ENCODE data around the gene GLT1D1.

The GLT1D1 gene

DNA sequence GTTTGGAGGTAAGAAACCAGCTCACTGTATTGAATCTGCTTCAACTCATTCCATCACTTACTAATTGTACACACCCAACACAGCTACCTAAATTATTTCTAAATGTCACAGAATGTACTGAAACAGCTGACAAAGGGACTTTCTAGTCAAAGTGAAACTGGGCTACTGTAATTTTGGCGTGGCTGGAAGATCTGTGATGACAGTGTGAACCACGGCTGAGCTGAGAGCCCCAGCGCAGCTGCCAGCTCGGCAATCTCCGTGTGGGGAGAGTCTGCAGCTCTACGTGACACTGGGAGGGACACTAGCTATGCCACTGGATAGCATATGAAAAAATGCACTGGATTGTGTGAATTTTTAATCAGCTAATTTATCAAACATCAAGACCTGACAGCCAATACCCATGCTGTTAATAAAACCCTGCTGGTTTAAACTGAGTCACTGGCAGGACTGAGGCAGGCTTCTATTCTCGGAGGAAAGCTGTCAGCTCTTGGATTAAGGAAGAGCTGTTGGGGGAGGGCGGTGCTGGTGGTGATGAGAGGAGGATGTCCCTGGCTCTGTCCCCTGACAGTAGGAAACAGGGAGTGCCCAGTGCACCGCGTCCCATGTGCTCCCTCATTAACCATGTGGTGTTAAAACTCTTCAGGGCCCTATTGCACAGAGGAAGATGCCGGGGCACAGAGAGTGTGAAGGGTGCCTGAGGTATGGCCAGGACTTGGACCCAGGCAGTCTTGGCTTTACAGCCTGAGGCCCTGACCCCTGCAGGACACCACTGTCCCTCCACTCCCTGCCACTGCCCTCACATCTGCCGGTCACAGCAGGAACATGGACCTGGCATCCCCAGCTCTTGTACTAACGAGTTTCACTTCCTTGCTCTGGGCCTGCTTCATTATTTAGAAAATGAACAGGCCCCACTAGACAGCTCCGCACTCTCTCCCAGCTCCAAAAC is 42.8 kb upstream of the GLT1D1 start:
- Histone ChIP-seq H3K27me3 (ENCODE audit: low read length) (no peaks in the 10 kb centered on the region), H3K4me3 (ENCODE audit: insufficient read depth, low read length, poor library complexity, severe bottlenecking) (no peak overlapping the region), H3K9me2 (replicated peaks; ENCODE audit: insufficient read depth, low read length) (no peaks in the 10 kb centered on the region), H2AFZ (ENCODE audit: low read depth, low read length, severe bottlenecking) (no peak overlapping the region), H3K9me3 (ENCODE audit: insufficient read depth, low read length) (no peaks in the 10 kb centered on the region), H3K4me2 (ENCODE audit: low read depth, low read length, poor library complexity, severe bottlenecking) (peak overlapping the region; percentile 49), H3K9ac (ENCODE audit: low read length) (peak overlapping the region; percentile 39), H3F3A (ENCODE audit: insufficient read depth) (peaks cover 18% of the 10 kb centered on the region), H4K20me1 (ENCODE audit: low read depth, low read length) (no peaks in the 10 kb centered on the region; the same call in 1 of the 2 replicates), H3K79me2 (ENCODE audit: insufficient read depth, low read length) (peaks cover 96% of the 10 kb centered on the region), H3K36me3 (ENCODE audit: low read length) (peaks cover 42% of the 10 kb centered on the region), H3K27ac (ENCODE audit: low read depth, low read length) (peak overlapping the region; percentile 52)
- TF ChIP-seq EZH2phosphoT487 (conservative IDR thresholded peaks at IDR 0.05; ENCODE audit: low read length) = no peak
- TF ChIP-seq, protein P1, sequence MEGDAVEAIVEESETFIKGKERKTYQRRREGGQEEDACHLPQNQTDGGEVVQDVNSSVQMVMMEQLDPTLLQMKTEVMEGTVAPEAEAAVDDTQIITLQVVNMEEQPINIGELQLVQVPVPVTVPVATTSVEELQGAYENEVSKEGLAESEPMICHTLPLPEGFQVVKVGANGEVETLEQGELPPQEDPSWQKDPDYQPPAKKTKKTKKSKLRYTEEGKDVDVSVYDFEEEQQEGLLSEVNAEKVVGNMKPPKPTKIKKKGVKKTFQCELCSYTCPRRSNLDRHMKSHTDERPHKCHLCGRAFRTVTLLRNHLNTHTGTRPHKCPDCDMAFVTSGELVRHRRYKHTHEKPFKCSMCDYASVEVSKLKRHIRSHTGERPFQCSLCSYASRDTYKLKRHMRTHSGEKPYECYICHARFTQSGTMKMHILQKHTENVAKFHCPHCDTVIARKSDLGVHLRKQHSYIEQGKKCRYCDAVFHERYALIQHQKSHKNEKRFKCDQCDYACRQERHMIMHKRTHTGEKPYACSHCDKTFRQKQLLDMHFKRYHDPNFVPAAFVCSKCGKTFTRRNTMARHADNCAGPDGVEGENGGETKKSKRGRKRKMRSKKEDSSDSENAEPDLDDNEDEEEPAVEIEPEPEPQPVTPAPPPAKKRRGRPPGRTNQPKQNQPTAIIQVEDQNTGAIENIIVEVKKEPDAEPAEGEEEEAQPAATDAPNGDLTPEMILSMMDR (IDR thresholded peaks at IDR 0.05; ENCODE audit: insufficient read depth, low read length, poor library complexity, severe bottlenecking) = no peak

- Histone ChIP-seq H3K9me2 (replicated peaks; ENCODE audit: insufficient read depth, low read length) (no peaks in the 10 kb centered on the region), H3K9ac (ENCODE audit: low read length) (peak overlapping the region; percentile 39; the same call in 1 of the 2 replicates), H3K79me2 (ENCODE audit: insufficient read depth, low read length) (peaks cover 99% of the 10 kb centered on the region), H3K36me3 (ENCODE audit: low read length) (peaks cover 40% of the 10 kb centered on the region), H3K4me2 (ENCODE audit: low read depth, low read length, poor library complexity, severe bottlenecking) (peak overlapping the region; percentile 49), H3K4me3 (ENCODE audit: insufficient read depth, low read length, poor library complexity, severe bottlenecking) (no peak overlapping the region), H3K27ac (ENCODE audit: low read depth, low read length) (peak overlapping the region; percentile 52; the same call in 1 of the 2 replicates), H3K27me3 (ENCODE audit: low read length) (no peaks in the 10 kb centered on the region), H3K9me3 (ENCODE audit: insufficient read depth, low read length) (no peaks in the 10 kb centered on the region), H2AFZ (ENCODE audit: low read depth, low read length, severe bottlenecking) (no peak overlapping the region), H3F3A (ENCODE audit: insufficient read depth) (peaks cover 21% of the 10 kb centered on the region; the same call in 1 of the 2 replicates), H4K20me1 (ENCODE audit: low read depth, low read length) (peaks cover 3% of the 10 kb centered on the region; the same call in 1 of the 2 replicates)
- TF ChIP-seq EZH2phosphoT487 (conservative IDR thresholded peaks at IDR 0.05; ENCODE audit: low read length) = no peak
- TF ChIP-seq, protein P1 (IDR thresholded peaks at IDR 0.05; ENCODE audit: insufficient read depth, low read length, poor library complexity, severe bottlenecking) = no peak
Measured at GRCh38 chr12:128811806-128812205, 41.5 kb upstream of the GLT1D1 start.

DNA sequence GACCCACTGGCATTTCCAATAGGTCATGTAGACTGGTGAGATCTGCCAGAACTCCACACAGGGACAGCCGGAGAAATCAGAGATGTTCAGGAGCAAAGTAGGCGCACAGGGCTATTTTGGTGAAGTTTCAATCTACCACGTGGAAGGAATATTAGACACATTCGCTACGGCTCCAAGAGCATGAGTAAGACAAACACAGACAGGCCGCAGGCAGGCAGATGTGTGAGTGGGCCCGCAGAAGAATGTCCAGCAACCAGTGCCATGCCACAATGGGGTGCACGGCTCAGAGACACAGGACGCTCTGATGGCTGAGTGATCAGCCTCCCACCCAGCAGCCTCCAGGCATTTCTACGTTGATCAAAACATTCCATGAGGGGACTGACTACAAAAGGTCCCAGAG is 39.9 kb upstream of the GLT1D1 start:
- Histone ChIP-seq H4K20me1 (ENCODE audit: low read depth, low read length) (peaks cover 6% of the 10 kb centered on the region; the same call in 1 of the 2 replicates), H2AFZ (ENCODE audit: low read depth, low read length, severe bottlenecking) (no peak overlapping the region), H3K4me3 (ENCODE audit: insufficient read depth, low read length, poor library complexity, severe bottlenecking) (no peak overlapping the region), H3K9me2 (replicated peaks; ENCODE audit: insufficient read depth, low read length) (no peaks in the 10 kb centered on the region), H3K79me2 (ENCODE audit: insufficient read depth, low read length) (peaks cover 100% of the 10 kb centered on the region), H3K36me3 (ENCODE audit: low read length) (peaks cover 27% of the 10 kb centered on the region), H3K4me2 (ENCODE audit: low read depth, low read length, poor library complexity, severe bottlenecking) (no peak overlapping the region), H3K27ac (ENCODE audit: low read depth, low read length) (no peak overlapping the region), H3F3A (ENCODE audit: insufficient read depth) (peaks cover 28% of the 10 kb centered on the region), H3K27me3 (ENCODE audit: low read length) (no peaks in the 10 kb centered on the region), H3K9ac (ENCODE audit: low read length) (no peak overlapping the region), H3K9me3 (ENCODE audit: insufficient read depth, low read length) (no peaks in the 10 kb centered on the region)
- TF ChIP-seq, protein P1 (IDR thresholded peaks at IDR 0.05; ENCODE audit: insufficient read depth, low read length, poor library complexity, severe bottlenecking) = no peak
- TF ChIP-seq EZH2phosphoT487 (conservative IDR thresholded peaks at IDR 0.05; ENCODE audit: low read length) = no peak
